Activated CD4-positive, alpha-beta T cell treated with anti-CD3 and anti-CD28 coated beads for 24 hours (primary cell): ENCODE results near the gene ADAM15.

Source experiments
- DNase-seq, 2 donors: peaks; one replicate each; pipeline ENCODE4 v3.0.0-alpha.2; 2020; ENCODE audit warnings: low read depth in 2 of 2

Gene ADAM15

GRCh38 chr1:155086856-155087535, 35.9 kb downstream of the ADAM15 start:
- no peak for DNase-seq

- DNase-seq = peak; percentile 69 to 79
Measured at GRCh38 chr1:155091071-155092051, 40.2 kb downstream of the ADAM15 start.

- no peak for DNase-seq
Measured at GRCh38 chr1:155092131-155092530, 41.0 kb downstream of the ADAM15 start.

- DNase-seq = no peak
Measured at GRCh38 chr1:155092641-155093040, 41.5 kb downstream of the ADAM15 start.

- no peak for DNase-seq
Measured at GRCh38 chr1:155093911-155094621, 43.0 kb downstream of the ADAM15 start.

GRCh38 chr1:155094622-155094948, 43.5 kb downstream of the ADAM15 start:
- DNase-seq = no peak

- no peak for DNase-seq
Measured at GRCh38 chr1:155099331-155099730, 48.2 kb downstream of the ADAM15 start.

- DNase-seq = no peak
Measured at GRCh38 chr1:155103325-155103724, 52.2 kb downstream of the ADAM15 start.

- no peak for DNase-seq
Measured at GRCh38 chr1:155104605-155105534, 53.8 kb downstream of the ADAM15 start.

GRCh38 chr1:155105604-155106011, 54.5 kb downstream of the ADAM15 start:
- no peak for DNase-seq

GRCh38 chr1:155106862-155107261, 55.7 kb downstream of the ADAM15 start:
- no peak for DNase-seq

- DNase-seq = no peak
Measured at GRCh38 chr1:155107309-155108264, 56.5 kb downstream of the ADAM15 start.

- DNase-seq = no peak
Measured at GRCh38 chr1:155108296-155108695, 57.2 kb downstream of the ADAM15 start.

- no peak for DNase-seq
Measured at GRCh38 chr1:155110381-155110780, 59.3 kb downstream of the ADAM15 start.

- no peak for DNase-seq
Measured at GRCh38 chr1:155110826-155111225, 59.7 kb downstream of the ADAM15 start.
